Activated T-helper 17 cell treated with anti-CD3 and anti-CD28 coated beads, Interleukin-2, amount 50 U/mL, for 72 hours (primary cell): Measurements from ENCODE around the gene CMTM5. TPM values are rescaled to one million over a fixed set of nuclear protein-coding genes. Genes with fewer than 3 reads are reported as not detected.

Experiments
- ATAC-seq: fragments of 150-1000 bp; cut with Tn5 transposase; replicated peaks from 2 replicates; pipeline ENCODE4 v1.10.0; 2021; ENCODE audit warnings: mild to moderate bottlenecking, moderate library complexity
- H3K27ac Mint-ChIP-seq: one replicate; pipeline ENCODE4 v1.8.0; 2022; ENCODE audit warnings: mixed read lengths
- H3K27me3 Mint-ChIP-seq: one replicate; pipeline ENCODE4 v1.8.0; 2022; ENCODE audit warnings: mixed read lengths
- H3K36me3 Mint-ChIP-seq: one replicate; pipeline ENCODE4 v1.8.0; 2022; ENCODE audit warnings: low read depth, mild to moderate bottlenecking, mixed read lengths
- H3K4me1 Mint-ChIP-seq: one replicate; pipeline ENCODE4 v1.8.0; 2022; ENCODE audit warnings: mixed read lengths
- H3K4me3 Mint-ChIP-seq: one replicate; pipeline ENCODE4 v1.8.0; 2022; ENCODE audit warnings: mild to moderate bottlenecking, mixed read lengths
- H3K9me3 Mint-ChIP-seq: one replicate; pipeline ENCODE4 v1.8.0; 2022; ENCODE audit warnings: mixed read lengths
- total RNA-seq, 2 donors: library from RNA; stranded (reverse); gene quantifications; one replicate each; pipeline ENCODE4 v1.2.3, GENCODE V29; 2022

The CMTM5 gene, protein sequence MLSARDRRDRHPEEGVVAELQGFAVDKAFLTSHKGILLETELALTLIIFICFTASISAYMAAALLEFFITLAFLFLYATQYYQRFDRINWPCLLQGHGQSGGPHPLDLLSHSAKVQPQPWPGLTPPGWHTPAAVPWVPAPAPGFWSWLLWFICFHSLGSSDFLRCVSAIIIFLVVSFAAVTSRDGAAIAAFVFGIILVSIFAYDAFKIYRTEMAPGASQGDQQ
- not detected for total RNA-seq

DNA sequence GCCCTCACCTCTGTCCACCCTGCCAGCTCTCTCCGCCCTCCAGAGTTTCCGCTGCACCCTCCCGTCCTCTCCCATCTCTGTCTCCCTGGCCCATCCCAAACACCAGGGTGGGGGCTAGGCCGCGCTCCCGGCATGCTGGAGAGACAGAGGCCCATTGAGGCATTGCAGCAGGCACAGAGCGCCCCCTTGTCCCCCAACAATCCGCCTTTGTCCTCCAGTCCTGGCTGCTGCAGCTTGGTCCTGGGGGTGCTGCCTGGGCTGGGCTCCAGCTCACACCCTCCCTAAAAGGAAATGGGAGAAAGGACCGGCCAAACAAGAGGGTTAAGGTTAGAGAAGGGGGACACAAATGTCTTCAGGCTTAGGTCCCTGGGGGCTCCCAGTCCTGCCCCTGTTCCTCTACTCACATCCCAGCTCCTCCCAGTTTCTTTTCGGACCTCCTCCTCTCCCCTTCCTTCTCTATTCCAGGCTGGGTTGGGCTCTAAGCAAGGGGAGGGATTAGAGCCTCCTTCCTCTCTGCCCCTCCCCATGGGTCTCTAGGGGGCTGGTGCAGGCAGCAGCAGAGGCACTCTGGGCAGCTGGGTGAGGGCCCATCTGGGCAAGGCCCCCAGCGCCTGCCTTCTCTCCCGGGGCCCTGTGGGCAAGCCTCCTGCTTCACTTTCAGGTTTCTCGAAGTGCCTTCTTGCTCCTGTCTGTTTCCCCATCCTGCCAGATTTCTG, at the start of gene CMTM5:
Gene CMTM5, plus strand, starts transcription at position 565 of the 716 bp plus-strand sequence. CDS start 206 bp downstream, outside the sequence.
- Mint-ChIP-seq H3K9me3 (no peaks in the 10 kb centered on the region), H3K36me3 (no peaks in the 10 kb centered on the region), H3K27me3 (peaks cover 8% of the 10 kb centered on the region), H3K4me3 (no peak within 1 kb of the TSS), H3K4me1 (no peaks in the 10 kb centered on the region), H3K27ac (no peak within 1 kb of the TSS)
- no peak for ATAC-seq

DNA sequence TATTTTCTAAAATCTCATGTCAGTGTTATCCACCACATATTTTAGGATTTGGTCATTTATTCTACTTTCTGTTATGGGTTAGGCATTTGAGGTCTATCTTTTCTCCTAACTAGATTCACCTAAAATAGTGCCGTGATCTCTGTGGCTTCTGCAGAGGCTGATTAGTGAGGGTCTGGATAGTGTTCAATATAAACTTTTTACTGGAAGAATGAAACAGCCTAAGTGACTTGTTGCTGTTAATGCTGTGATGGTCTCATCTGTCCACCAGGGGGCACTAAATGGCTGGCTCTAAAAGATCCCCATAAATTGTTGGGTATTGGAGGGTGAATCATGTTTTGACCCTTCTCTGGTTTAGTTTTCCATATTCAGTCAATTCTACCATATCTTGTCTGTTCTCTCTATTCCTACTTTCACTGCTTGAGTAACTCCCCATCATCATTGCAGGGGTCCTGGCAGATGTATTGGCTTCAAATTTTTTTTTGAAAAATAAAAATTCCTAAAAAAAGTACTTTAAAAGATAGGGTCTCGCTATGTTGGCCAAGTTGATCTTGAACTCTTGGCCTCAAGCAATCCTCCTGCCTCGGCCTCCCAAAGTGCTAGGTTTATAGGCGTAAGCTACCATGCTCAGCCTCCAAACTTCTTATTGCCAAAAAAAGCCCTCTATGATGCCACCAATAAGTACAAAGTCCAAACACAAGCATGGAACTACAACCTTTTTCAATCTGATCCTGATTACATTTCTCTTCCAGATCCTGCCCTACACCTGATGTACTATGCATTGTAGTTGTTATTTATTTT, 48.7 kb upstream of the CMTM5 start:
- Mint-ChIP-seq H3K4me1 (peaks cover 3% of the 10 kb centered on the region), H3K9me3 (no peaks in the 10 kb centered on the region), H3K4me3 (no peak overlapping the region), H3K27ac (no peak overlapping the region), H3K27me3 (no peaks in the 10 kb centered on the region), H3K36me3 (peaks cover 34% of the 10 kb centered on the region)
- ATAC-seq = peak; percentile 89

DNA sequence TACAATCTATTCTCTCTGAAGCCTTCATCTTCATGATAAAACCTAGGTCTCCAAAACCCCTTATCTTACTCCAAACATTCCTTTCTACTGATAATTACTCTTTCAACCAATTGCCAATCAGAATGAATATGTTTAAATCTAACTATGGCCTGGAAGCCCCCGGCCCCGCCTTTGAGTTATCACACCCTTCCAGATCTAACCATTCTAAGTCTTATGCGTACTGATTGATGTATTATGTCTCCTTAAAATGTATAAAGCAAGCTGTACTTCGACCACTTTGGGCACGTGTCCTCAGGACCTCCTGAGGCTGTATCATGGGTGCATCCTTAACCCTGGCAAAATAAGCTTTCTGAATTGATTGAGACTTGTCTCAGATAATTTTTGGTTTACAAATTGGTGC, 41.2 kb upstream of the CMTM5 start:
- ATAC-seq = no peak
- Mint-ChIP-seq H3K36me3 (no peaks in the 10 kb centered on the region), H3K4me1 (no peaks in the 10 kb centered on the region), H3K4me3 (no peak overlapping the region), H3K27me3 (peaks cover 8% of the 10 kb centered on the region), H3K27ac (no peak overlapping the region), H3K9me3 (no peaks in the 10 kb centered on the region)

DNA sequence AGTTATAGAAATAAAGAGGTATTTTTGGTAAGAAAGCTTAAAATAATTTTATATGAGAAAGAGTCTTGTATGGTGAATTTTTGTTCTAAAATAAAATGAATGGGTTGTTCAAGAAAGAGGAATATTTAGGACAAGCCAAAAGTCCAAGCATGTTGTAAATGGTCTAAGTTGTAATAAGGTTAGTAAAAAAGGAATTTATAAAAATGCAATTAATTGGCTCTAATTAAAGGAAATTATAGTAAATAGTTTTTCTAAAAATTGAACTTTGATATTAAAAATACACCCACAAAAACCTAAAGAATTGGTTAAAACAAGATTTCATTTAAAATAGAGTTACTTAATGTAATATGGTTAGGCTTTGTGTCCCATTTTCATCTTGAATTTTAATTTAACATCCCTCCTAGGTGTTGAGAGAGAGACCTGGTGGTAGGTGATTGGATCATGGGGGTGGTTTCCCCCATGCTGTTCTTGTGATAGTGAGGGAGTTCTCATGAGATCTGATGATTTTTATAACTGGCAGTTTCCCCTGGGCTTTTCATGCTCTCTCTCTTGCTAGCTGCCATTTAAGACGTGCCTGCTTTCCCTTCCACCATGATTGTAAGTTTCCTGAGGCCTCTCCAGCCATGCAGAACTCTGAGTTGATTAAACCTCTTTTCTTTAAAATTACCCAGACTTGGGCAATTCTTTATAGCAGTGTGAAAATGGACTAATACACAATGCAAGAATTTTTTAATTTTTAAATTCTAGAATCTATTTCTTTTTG, 37.2 kb upstream of the CMTM5 start:
- no peak for ATAC-seq
- Mint-ChIP-seq H3K9me3 (no peaks in the 10 kb centered on the region), H3K36me3 (no peaks in the 10 kb centered on the region), H3K27me3 (peaks cover 8% of the 10 kb centered on the region), H3K4me3 (no peak overlapping the region), H3K27ac (no peak overlapping the region), H3K4me1 (no peaks in the 10 kb centered on the region)

DNA sequence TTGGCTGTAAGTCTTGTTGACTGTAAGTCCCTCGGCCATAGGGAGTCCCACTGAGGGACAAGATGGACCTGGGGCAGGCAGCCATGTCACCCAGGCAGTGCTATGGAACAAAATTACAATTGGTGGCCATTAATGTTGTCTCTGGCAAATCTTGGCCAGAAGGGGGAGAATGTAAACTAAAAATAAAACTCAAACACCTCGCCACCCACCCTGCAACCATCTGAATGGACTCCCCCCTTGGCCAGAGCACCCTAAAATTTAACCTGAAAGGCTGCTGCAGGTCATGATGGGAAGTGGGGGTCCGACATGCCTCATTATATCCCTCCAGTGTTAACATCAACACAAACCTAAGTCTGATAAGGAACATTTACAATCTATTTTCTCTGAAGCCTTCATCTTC, 32.4 kb upstream of the CMTM5 start:
- H3K4me3 Mint-ChIP-seq = no peak overlapping the region
- H3K36me3 Mint-ChIP-seq = no peaks in the 10 kb centered on the region
- H3K27me3 Mint-ChIP-seq = no peaks in the 10 kb centered on the region
- H3K9me3 Mint-ChIP-seq = no peaks in the 10 kb centered on the region
- ATAC-seq = no peak
- no peaks in the 10 kb centered on the region for H3K4me1 Mint-ChIP-seq
- no peak overlapping the region for H3K27ac Mint-ChIP-seq

DNA sequence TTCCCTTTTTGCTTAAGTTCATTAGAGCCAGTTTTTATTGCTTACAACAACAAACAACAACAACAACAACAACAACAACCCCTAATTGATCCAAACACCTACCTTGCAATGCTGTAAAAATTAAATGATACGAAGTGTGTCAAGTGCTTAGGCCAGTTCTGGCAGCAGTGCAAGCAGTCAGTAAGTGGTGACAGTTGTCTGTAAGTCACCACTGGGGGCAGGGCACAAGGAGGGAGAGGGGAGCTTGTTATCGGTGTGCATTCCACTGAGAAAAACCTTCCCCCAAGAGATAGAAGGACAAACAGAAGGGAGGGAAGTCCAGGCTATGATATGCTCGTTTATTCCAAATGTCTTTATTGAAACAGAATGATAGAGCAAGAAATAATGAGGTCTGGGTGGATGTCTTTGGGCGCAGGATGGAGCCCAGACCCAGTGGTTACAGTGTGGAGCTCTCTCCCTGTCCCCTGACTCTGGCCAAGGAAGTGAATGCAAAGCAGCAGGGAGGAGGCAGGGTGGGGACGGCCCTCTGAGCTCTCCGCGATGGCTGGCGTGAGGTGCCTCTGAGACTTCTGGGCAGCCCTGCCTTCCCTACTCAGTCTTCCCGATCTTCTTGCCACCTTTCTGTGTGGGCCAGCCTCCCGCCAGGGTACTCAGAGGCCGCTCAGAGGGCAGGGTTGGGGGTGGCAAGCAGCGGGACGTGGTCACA, 30.7 kb upstream of the CMTM5 start:
- no peak overlapping the region for H3K27ac Mint-ChIP-seq
- H3K36me3 Mint-ChIP-seq = no peaks in the 10 kb centered on the region
- H3K9me3 Mint-ChIP-seq = no peaks in the 10 kb centered on the region
- H3K4me1 Mint-ChIP-seq = no peaks in the 10 kb centered on the region
- H3K4me3 Mint-ChIP-seq = no peak overlapping the region
- ATAC-seq = no peak
- H3K27me3 Mint-ChIP-seq = peaks cover 7% of the 10 kb centered on the region

DNA sequence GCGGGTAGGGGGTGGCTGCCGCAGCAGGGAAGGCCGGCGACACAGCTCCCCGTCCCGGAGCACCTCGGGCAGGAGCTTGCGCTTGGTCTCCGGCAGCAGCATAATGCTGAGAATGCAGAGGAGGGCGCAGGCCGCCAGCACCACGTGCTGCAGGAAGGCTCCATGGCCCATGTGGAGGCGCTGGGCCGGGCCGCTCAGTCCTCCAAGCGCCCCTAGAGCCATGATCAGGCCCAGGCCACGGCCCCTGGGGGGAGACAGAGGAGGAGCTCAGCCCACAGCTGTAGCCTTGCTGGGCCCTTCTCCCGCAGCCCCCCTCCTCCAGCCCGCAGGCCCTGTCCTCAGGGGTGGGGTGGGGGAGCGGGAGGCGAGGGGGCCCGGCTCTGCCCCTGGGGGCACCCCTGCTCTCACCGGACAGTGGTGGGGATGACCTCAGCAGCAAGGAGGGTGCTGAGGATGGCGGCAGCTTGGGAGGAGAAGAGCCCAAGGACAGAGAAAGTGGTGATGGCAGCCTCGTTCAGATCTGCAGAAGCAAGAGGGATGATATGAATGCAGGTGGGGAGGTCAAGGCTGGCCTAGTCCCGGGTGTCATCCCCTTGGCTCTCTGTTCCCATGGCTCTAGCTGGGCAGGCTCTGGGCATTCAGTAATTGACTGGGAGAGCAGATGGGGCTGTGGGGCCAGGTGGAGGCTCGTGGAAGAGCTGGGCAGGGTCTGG, 30.0 kb upstream of the CMTM5 start:
- Mint-ChIP-seq H3K4me3 (no peak overlapping the region), H3K27me3 (peaks cover 10% of the 10 kb centered on the region), H3K36me3 (no peaks in the 10 kb centered on the region), H3K4me1 (no peaks in the 10 kb centered on the region), H3K9me3 (no peaks in the 10 kb centered on the region), H3K27ac (no peak overlapping the region)
- ATAC-seq = no peak

DNA sequence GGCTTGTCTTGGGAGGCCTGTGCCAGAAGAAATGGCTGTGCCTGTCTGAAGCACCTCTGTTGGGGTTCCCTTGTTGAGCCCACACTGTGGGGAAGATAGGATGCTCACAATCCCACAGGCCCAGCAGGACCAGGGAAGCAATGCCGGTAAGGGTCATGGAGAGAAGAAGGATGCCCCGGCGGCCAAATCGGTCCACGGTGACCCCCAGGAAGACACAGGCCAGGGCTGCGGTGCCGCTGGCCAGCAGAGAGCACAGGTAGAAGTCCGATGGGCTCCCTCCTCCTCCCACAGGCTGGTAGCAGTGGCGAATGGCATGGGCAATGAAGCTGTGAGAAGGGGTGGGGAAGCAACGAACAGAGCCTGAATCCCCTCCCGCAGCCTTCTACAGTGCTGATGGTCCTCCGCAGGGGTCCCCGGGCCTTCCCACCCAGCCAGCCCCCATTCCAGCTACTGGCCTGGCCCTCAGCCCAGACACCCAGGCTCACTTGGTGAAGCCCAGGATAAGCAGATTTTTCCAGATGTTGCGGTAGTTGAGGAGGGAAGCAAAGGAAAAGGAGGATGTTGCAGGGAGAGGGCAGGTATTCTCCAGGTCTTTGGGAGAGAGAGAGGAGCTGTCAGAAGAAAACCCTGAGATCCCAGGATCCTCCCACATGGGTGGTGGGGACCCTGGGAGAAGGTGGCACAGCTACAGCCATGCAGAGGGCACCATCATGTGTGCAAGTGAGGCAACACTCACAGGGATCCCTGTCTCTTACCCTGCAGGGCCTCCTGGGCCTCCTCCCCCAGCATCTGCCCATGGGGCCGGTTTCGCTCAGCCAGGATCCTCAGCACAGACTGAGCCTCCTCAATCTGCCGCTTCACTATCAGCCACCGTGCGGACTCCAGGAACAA, 29.2 kb upstream of the CMTM5 start:
- Mint-ChIP-seq H3K9me3 (no peaks in the 10 kb centered on the region), H3K27me3 (peaks cover 10% of the 10 kb centered on the region), H3K4me1 (no peaks in the 10 kb centered on the region)

DNA sequence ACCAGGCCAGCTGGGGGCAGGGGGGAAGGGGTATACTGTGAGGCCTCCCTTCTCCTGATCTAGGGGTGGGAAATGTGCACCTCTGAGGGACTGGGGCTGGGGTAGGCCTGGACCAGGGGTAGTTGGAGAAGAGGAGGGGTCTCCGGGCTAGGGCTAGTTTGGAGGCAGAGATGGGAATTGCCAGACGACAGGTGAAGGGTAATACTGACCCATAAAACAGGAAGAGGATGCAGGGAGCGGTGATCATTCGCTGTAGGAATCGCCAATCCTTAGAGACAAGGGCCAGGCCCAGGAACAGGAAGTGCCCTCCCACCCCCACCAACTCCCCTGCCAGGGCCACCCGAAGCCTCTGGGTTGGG, 28.6 kb upstream of the CMTM5 start:
- Mint-ChIP-seq H3K27ac (no peak overlapping the region), H3K4me1 (peaks cover 5% of the 10 kb centered on the region), H3K4me3 (no peak overlapping the region), H3K27me3 (peaks cover 13% of the 10 kb centered on the region), H3K9me3 (no peaks in the 10 kb centered on the region), H3K36me3 (no peaks in the 10 kb centered on the region)
- no peak for ATAC-seq

More for the DNA sequence above, 29.2 kb upstream of the CMTM5 start:
- Mint-ChIP-seq H3K4me3 (no peak overlapping the region), H3K36me3 (no peaks in the 10 kb centered on the region), H3K27ac (no peak overlapping the region)
- no peak for ATAC-seq

DNA sequence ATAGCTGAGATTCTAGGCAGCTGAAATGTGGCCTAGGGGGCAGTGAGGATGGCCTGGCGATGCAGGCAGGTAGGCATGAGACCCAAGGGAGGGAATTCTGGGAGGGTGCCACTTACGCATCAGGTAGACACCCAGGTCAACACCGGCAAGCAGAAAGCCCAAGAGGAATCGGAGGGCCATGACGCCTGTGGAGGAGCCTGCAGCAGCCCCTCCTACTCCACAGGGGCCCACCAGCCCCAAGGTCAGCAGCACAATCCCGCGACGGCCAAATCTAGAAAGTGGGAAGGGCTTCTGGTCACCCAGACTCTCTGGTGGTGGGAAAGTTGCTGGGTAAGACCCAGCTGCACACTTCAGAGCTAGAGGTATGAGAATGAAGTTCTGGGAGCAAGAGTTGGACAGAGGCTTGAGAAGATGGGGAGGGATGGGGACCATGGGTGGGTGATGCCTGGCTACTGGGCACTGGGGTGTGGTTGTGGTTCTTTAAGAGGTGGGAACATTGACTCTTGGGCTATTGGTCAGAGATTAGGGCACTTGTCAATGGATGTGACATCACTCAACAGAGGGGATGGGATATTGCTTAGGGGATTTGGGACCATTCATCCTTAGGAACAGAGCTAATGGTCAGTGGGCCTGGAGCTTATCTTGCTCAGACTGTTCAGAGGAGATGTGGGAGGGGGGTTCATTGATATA, 27.5 kb upstream of the CMTM5 start:
- Mint-ChIP-seq H3K27ac (no peak overlapping the region), H3K27me3 (peaks cover 24% of the 10 kb centered on the region), H3K4me3 (no peak overlapping the region), H3K9me3 (no peaks in the 10 kb centered on the region), H3K36me3 (no peaks in the 10 kb centered on the region), H3K4me1 (peaks cover 8% of the 10 kb centered on the region)
- ATAC-seq = no peak

DNA sequence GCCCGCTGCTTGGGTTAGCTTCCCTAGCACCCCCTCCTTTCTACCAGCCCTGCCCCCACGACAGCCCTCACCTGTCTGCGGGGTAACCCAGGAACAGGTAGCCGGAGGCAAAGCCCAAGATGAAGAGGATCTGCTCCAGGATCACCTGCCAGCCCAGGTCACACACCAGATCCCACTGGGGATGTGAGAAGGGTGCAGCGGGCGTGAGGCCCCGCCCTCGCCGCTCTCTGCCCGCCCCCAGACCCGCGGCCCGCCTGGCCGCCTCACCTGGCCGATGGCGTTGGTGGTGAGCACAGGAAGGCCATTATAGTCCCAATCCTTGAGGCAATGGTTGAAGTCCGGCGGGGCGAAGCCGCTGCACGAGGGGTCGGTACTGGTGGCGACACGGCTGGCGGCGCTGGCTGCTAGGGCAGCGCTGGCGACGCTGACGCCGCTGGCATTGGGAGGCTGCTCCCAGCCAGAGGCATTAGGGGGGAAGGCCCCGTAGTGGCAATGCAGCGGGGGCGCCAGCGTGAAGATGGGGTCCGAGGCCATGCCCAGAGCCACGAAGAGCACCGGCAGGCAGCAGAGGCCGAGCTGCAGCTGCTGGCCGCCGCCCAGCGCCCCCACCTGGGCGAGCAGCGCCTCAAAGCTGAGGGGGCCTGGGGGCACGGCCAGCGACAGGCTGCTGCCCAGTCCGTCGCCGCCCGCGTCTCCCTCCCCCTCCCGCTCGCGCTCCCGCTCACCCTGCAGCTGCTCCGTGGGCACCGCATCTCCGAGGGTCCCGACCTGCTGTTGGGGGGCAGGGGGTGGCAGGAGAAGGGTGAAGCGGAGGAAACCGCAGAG, 25.0 kb upstream of the CMTM5 start:
- H3K27me3 Mint-ChIP-seq = peaks cover 31% of the 10 kb centered on the region
- H3K4me1 Mint-ChIP-seq = peaks cover 8% of the 10 kb centered on the region
- ATAC-seq = peak; percentile 31
- H3K4me3 Mint-ChIP-seq = peak overlapping the region; percentile 80
- no peak overlapping the region for H3K27ac Mint-ChIP-seq
- H3K9me3 Mint-ChIP-seq = no peaks in the 10 kb centered on the region
- H3K36me3 Mint-ChIP-seq = no peaks in the 10 kb centered on the region
